Fibroblast of villous mesenchyme (primary cell): ENCODE data around the gene RIT1. TPM values are rescaled to one million over a fixed set of nuclear protein-coding genes. Genes with fewer than 3 reads are reported as not detected.
A peak's percentile ranks its signal among the peaks of the same experiment; 100 is the strongest.

Experiments
- DNase-seq: peaks from one replicate; pipeline ENCODE4 v3.0.0-alpha.2; 2010; ENCODE audit warnings: low read depth
- H3K4me3 ChIP-seq: 2 replicates; pipeline ENCODE4 v1.5.1; 2011; ENCODE audit warnings: low read depth, mild to moderate bottlenecking, low read length
- CTCF ChIP-seq: IDR thresholded peaks from 2 replicates; pipeline ENCODE4 v1.5.1; 2012; ENCODE audit warnings: low read depth, mild to moderate bottlenecking, low read length; ENCODE audit not compliant: insufficient read depth
- total RNA-seq: library from RNA; depleted of rRNA; stranded (reverse); fragments of >200 nt; gene quantifications from 2 replicates; pipeline ENCODE4 v1.2.3, GENCODE V29; 2012

The RIT1 gene
- total RNA-seq, 1 donor = 54.8 TPM

DNA sequence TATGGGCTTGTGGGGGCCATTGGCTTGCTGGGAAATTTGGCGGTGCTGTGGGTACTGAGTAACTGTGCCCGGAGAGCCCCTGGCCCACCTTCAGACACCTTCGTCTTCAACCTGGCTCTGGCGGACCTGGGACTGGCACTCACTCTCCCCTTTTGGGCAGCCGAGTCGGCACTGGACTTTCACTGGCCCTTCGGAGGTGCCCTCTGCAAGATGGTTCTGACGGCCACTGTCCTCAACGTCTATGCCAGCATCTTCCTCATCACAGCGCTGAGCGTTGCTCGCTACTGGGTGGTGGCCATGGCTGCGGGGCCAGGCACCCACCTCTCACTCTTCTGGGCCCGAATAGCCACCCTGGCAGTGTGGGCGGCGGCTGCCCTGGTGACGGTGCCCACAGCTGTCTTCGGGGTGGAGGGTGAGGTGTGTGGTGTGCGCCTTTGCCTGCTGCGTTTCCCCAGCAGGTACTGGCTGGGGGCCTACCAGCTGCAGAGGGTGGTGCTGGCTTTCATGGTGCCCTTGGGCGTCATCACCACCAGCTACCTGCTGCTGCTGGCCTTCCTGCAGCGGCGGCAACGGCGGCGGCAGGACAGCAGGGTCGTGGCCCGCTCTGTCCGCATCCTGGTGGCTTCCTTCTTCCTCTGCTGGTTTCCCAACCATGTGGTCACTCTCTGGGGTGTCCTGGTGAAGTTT is 30.8 kb upstream of the RIT1 start:
- H3K4me3 ChIP-seq = no peak overlapping the region
- TF ChIP-seq CTCF = no peak
- DNase-seq = no peak

DNA sequence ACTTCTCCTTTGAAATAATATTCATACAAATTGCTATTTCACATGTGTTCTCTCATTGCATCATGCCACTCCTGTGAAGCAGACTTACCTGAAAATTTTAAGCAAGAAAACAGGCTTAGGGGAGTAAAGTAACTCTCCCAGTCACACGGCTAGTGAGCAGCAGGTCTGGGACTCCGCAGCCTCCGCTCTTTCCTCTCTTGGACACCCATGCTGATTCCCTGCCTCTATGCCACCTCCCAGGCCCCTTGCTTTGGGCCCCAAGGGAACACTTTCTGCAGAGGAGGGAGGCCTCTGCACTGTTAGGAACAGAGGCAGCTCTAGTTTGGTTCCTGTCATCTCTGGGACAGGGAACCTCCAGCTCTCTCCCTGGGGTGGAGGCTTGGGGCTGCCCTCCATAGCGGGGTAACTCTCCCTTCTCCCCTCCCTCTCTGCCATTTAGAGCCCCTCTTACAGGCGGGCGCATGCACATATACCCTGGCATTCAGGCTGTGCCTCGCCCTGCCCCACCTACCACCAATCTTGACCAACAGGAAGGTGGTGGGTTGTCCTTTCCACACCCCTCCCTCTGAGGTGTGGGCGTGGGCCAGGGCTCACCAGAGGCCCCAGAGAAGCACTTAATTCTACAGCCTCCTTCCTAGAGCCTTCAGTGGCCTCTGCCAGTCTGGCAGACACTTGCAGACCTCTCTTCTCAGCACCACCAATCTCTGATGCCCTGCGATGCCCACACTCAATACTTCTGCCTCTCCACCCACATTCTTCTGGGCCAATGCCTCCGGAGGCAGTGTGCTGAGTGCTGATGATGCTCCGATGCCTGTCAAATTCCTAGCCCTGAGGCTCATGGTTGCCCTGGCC is 30.1 kb upstream of the RIT1 start, which contains the start of gene RXFP4:
Gene RXFP4 (plus strand): TSS at position 646 of the 852 bp plus-strand sequence. CDS start 72 bp downstream, at position 718.
- H3K4me3 ChIP-seq = no peak within 1 kb of the TSS
- DNase-seq = no peak
- no peak for TF ChIP-seq CTCF

GRCh38 chr1:155940482-155940992 is 29.4 kb upstream of the RIT1 start:
- DNase-seq = peak; percentile 30
- H3K4me3 ChIP-seq = no peak overlapping the region
- no peak for TF ChIP-seq CTCF

DNA sequence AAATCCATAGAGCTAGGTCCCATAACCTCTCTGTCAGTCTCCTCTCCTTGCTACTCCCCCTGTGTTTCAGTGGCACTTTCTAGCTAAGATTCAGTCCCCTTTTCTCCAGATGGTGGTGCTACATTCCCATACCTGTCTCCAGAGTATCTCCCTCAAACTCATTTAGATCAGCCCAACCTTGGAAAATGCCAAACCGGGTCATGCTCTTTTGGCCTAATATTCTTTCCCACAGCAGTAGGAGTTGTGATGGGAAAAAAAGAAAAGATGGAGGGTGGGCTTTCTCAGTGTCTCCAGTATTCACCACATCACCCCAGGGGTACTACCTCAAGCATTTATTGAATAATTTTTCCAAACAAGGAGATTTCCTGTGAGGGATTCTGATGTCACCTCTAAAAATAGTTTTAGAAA is 27.1 kb upstream of the RIT1 start:
- peak; percentile 66 for DNase-seq
- H3K4me3 ChIP-seq = no peak overlapping the region
- TF ChIP-seq CTCF = peak; percentile 73

GRCh38 chr1:155934936-155935590 is 23.9 kb upstream of the RIT1 start:
- peak; percentile 10 for DNase-seq
- peak overlapping the region; percentile 93 for H3K4me3 ChIP-seq
- no peak for TF ChIP-seq CTCF

DNA sequence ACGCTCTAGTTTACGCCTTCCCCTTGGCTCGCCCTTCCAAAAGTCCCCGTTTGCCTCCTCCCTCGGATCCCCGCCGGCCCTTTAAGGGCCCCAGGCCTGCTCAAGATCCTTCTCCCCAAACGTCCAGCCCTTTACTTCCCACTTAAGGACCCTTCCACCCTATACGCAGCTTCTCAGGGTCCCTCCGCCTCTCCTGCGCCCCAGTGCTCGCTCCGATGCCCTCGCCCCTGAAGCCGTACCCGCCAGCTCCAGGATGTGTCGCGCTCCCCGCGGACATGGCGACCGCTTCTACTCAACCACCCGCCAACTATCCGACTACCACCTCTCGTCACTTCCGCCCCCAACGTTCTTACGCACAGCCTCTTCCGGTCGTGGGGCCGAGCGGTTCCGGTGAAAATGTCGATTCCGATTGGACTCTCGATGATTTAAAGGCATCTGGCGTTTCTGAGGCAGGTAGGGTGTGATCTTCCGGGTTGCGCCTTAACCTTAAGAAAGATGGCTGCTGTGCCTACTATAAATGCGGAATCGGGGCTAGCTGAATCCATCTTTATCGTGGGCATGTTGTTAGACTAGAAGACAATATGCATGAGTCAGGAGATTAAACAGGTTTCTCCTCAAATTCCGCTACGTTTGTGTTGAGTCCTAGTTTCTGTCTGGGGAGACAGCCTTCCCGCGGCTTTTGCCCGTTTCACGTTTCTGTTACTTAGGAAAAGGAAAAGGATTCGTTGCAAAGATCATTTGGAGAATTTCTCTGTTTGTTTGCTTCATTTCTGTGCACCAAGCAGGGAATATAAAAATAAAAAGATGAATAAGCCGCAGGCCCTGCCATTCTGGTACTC is 23.2 kb upstream of the RIT1 start, which contains the start of gene KHDC4:
Gene KHDC4 (minus strand): TSS at position 317 of the 839 bp plus-strand sequence. CDS start 40 bp downstream, at position 277.
- H3K4me3 ChIP-seq = peak within 1 kb of the TSS; percentile 93
- DNase-seq = peak; percentile 99
- TF ChIP-seq CTCF = no peak
